HepG2 (cell line): Measurements from ENCODE around the gene ESRRG. TPM values are rescaled to one million over a fixed set of nuclear protein-coding genes. Genes with fewer than 3 reads are reported as not detected.
A peak's percentile ranks its signal among the peaks of the same experiment; 100 is the strongest.

ENCODE experiments used
- ATAC-seq: fragments of 200-7000 bp; cut with Tn5 transposase; 3 replicates; pipeline ENCODE4 v1.9.1; 2020; ENCODE audit warnings: mild to moderate bottlenecking, moderate library complexity
- BruUV-seq: library from RNA; stranded (reverse); fragments of 400-500 nt; replicated peaks from 2 replicates; lab custom pipeline; 2021; lab: Mats Ljungman, UMichigan
- CTCF ChIA-PET: fragments of 300-600 bp; formaldehyde crosslinking; extraction: SDS; loops from one replicate; lab custom pipeline; 2021; ENCODE audit warnings: low total read pairs, inconsistent platforms, low intra/inter-chr PET ratio; lab: Yijun Ruan, JAX
- POLR2A ChIA-PET: fragments of 350-600 bp; sonication (Branson Sonifier 250); formaldehyde crosslinking; loops from one replicate; lab custom pipeline; 2020; ENCODE audit warnings: antibody characterized with exemption, inconsistent platforms; lab: Yijun Ruan, JAX
- DNase-seq: peaks from one replicate; pipeline ENCODE4 v3.0.0-alpha.2; 2015; ENCODE audit warnings: low spot score
- FAIRE-seq: peaks from 3 replicates; lab custom pipeline; 2011; peaks lifted over from hg19 to GRCh38; lab: Jason Lieb, UNC
- H2AFZ ChIP-seq: one replicate; pipeline ENCODE4 v1.6.1; 2011; ENCODE audit warnings: low read length, inconsistent platforms
- H3K27ac ChIP-seq: fragments of 300-600 bp; 3 replicates; pipeline ENCODE4 v1.8.0; 2011; ENCODE audit warnings: mixed run types, mild to moderate bottlenecking, mixed read lengths, low read length, inconsistent platforms; ENCODE audit not compliant: insufficient read depth; ENCODE audit errors: extremely low read length
- H3K27me3 ChIP-seq, 2 experiments: fragments of 200-600 bp in 1 of 2; 2 replicates in 1 of 2; 3 replicates in 1 of 2; pipeline versions ENCODE4 v1.6.0 to v1.8.0; 2011; ENCODE audit warnings: low read length in 2 of 2, mild to moderate bottlenecking in 2 of 2, moderate library complexity in 2 of 2, inconsistent platforms in 1 of 2; ENCODE audit not compliant: insufficient read depth in 2 of 2, control insufficient read depth in 1 of 2
- H3K36me3 ChIP-seq, 2 experiments: fragments of 200-600 bp in 1 of 2; replicated peaks in 1 of 2; 2 replicates in 1 of 2; 3 replicates in 1 of 2; pipeline versions ENCODE4 v1.5.1 to v1.8.0; 2011; ENCODE audit warnings: low read length in 2 of 2, inconsistent platforms in 1 of 2; ENCODE audit not compliant: insufficient read depth in 2 of 2, control insufficient read depth in 1 of 2
- H3K4me1 ChIP-seq: 2 replicates; pipeline ENCODE4 v1.5.1; 2012; ENCODE audit warnings: low read length, inconsistent platforms; ENCODE audit not compliant: insufficient read depth
- H3K4me2 ChIP-seq: 2 replicates; pipeline ENCODE4 v1.6.0; 2011; ENCODE audit warnings: low read depth, low read length, inconsistent platforms
- H3K4me3 ChIP-seq, 3 experiments: fragments of 200-600 bp in 1 of 3; sonication (generic), shearing (Covaris generic) in 1 of 3; replicated peaks in 1 of 3; 2 replicates each; pipeline ENCODE4 v1.5.1; 2011 to 2016; ENCODE audit warnings: low read length in 3 of 3, inconsistent platforms in 2 of 3, low read depth in 2 of 3, mild to moderate bottlenecking in 2 of 3, control low read depth in 1 of 3, mixed read lengths in 1 of 3; ENCODE audit not compliant: insufficient read depth in 1 of 3
- H3K79me2 ChIP-seq: one replicate; pipeline ENCODE4 v1.6.1; 2011; ENCODE audit warnings: low read length, inconsistent platforms; ENCODE audit not compliant: insufficient read depth
- H3K9ac ChIP-seq: 2 replicates; pipeline ENCODE4 v1.6.0; 2011; ENCODE audit warnings: mild to moderate bottlenecking, low read depth, low read length, inconsistent platforms; ENCODE audit not compliant: insufficient read depth
- H3K9me3 ChIP-seq: 2 replicates; pipeline ENCODE4 v1.5.1; 2012; ENCODE audit warnings: mild to moderate bottlenecking, low read length
- H4K20me1 ChIP-seq: 2 replicates; pipeline ENCODE4 v1.6.0; 2011; ENCODE audit warnings: inconsistent platforms, mild to moderate bottlenecking, low read length, moderate library complexity; ENCODE audit not compliant: insufficient read depth
- CEBPG ChIP-seq: IDR thresholded peaks from 2 replicates; pipeline ENCODE4 v1.6.1; 2016
- GABPA ChIP-seq, 2 experiments: IDR thresholded peaks; 2 replicates each; pipeline ENCODE4 v1.6.1; 2011 to 2016; ENCODE audit warnings: low read depth in 2 of 2, low read length in 1 of 2, missing biosample characterization in 1 of 2, missing genetic modification characterization in 1 of 2
- ZC3H13 ChIP-seq: sonication (generic); formaldehyde crosslinking; IDR thresholded peaks from 2 replicates; pipeline ENCODE4 v1.8.1; 2023; ENCODE audit warnings: mild to moderate bottlenecking, missing genetic modification reagents, moderate library complexity
- ZMYM4 ChIP-seq: sonication (generic); formaldehyde crosslinking; IDR thresholded peaks from 2 replicates; pipeline ENCODE4 v1.8.1; 2023; ENCODE audit warnings: mild to moderate bottlenecking, missing genetic modification reagents
- ZNF18 ChIP-seq: sonication (generic); formaldehyde crosslinking; IDR thresholded peaks from 2 replicates; pipeline ENCODE4 v1.8.0; 2022; ENCODE audit warnings: mild to moderate bottlenecking, missing genetic modification reagents; ENCODE audit not compliant: insufficient replicate concordance
- ZNF256 ChIP-seq: sonication (generic); formaldehyde crosslinking; conservative IDR thresholded peaks from 2 replicates; pipeline ENCODE4 v1.4.0; 2020; ENCODE audit warnings: missing genetic modification reagents
- ZNF333 ChIP-seq: sonication (generic); formaldehyde crosslinking; IDR thresholded peaks from 2 replicates; pipeline ENCODE4 v1.4.0; 2020; ENCODE audit warnings: mild to moderate bottlenecking, missing genetic modification reagents, borderline replicate concordance
- ZNF382 ChIP-seq: sonication (generic); formaldehyde crosslinking; IDR thresholded peaks from 2 replicates; pipeline ENCODE4 v1.5.0; 2020; ENCODE audit warnings: missing genetic modification reagents, mild to moderate bottlenecking, borderline replicate concordance
- ZNF850 ChIP-seq: sonication (generic); formaldehyde crosslinking; conservative IDR thresholded peaks from 2 replicates; pipeline ENCODE4 v1.9.0; 2021; ENCODE audit warnings: mild to moderate bottlenecking, missing genetic modification reagents
- ZSCAN25 ChIP-seq: sonication (generic); formaldehyde crosslinking; IDR thresholded peaks from 2 replicates; pipeline ENCODE4 v1.8.0; 2022; ENCODE audit warnings: mild to moderate bottlenecking, missing genetic modification reagents
- ZSCAN9 ChIP-seq: IDR thresholded peaks from 2 replicates; pipeline ENCODE4 v1.6.1; 2016; ENCODE audit warnings: borderline replicate concordance
- WGBS: methylation state at CpG from one replicate; pipeline ENCODE4 v1.1.6; 2017; ENCODE audit warnings: low lambda C conversion rate; 5-methylcytosine and 5-hydroxymethylcytosine counted together
- in situ Hi-C: cut with HindIII; loops from 2 replicates; pipeline ENCODE4 v1.10.0; 2017; ENCODE audit warnings: low pct_unique_long_range_greater_than_20kb; ENCODE audit not compliant: extremely low pct_ligation_motif_present
- intact Hi-C: fragments of 100-400 bp; cut with micrococcal nuclease; formaldehyde crosslinking; loops from one replicate; pipeline ENCODE4 v1.10.0; 2022; ENCODE audit not compliant: unreplicated experiment
- polyA plus RNA-seq, 8 experiments: library from polyadenylated mRNA; depleted of rRNA in 3 of 8; stranded (reverse) in 7 of 8; unstranded in 1 of 8; fragments of >200 nt; fragmentation: Illumina TruSeq in 4 of 8; extraction: Trizol in 4 of 8; gene quantifications; 2 replicates each; pipeline versions ENCODE4 v1.2.1 to v1.2.3, GENCODE V29; 2011 to 2016; ENCODE audit warnings: low read depth in 4 of 8, missing spikeins in 1 of 8, mixed read lengths in 1 of 8; ENCODE audit not compliant: insufficient read depth in 1 of 8
- total RNA-seq, 5 experiments: library from RNA; depleted of rRNA; stranded (reverse); fragments of >200 nt; fragmentation: Illumina TruSeq; extraction: Trizol; gene quantifications; 2 replicates each; pipeline ENCODE4 v1.2.3, GENCODE V29; 2016; ENCODE audit warnings: low read depth in 1 of 5

Gene ESRRG
- total and polyA plus RNA-seq, 2 of the 13 experiments (the other 11 are each of a cell fraction or from before 2014, with no cell fraction given) = not detected

- no peaks in the 10 kb centered on the region for H3K9me3 ChIP-seq
- no peaks in the 10 kb centered on the region for H3K4me1 ChIP-seq
- no peaks in the 10 kb centered on the region for H3K79me2 ChIP-seq
- DNase-seq (no peak), FAIRE-seq (no peak), ATAC-seq (no peak)
- no peak overlapping the region for H3K9ac ChIP-seq
- no peaks in the 10 kb centered on the region for H3K36me3 ChIP-seq
- ChIA-PET CTCF (no interaction called here), POLR2A (no interaction called here)
- H3K27me3 ChIP-seq = no peaks in the 10 kb centered on the region
- intact Hi-C loops = no loop called here
- H3K27ac ChIP-seq = no peak overlapping the region
- WGBS = 75% methylated on average over 9 of the region's 9 CpGs
- in situ Hi-C loops = no loop called here
- TF ChIP-seq ZMYM4 (CRISPR knock-in tag) (no peak), ZSCAN9 (CRISPR knock-in tag) (no peak)
- TF ChIP-seq, all 625 proteins: peak for 0
- no peaks in the 10 kb centered on the region for H4K20me1 ChIP-seq
- no TSS peak for BruUV-seq
- H3K4me3 ChIP-seq = no peak overlapping the region
- H3K4me2 ChIP-seq = no peak overlapping the region
- no peak overlapping the region for H2AFZ ChIP-seq
These were observed 190.9 kb downstream of the ESRRG start for GRCh38 chr1:216532251-216532798.

GRCh38 chr1:216531263-216532239 is 191.7 kb downstream of the ESRRG start:
- no TSS peak for BruUV-seq
- in situ Hi-C loops = no loop called here
- 0 out of 3 replicates have a peak, but pooled peaks have one; percentile 36 for ATAC-seq
- 9% methylated on average over 12 of the region's 12 CpGs for WGBS
- Histone ChIP-seq H2AFZ (no peak overlapping the region), H3K27ac (no peak overlapping the region), H3K4me1 (no peaks in the 10 kb centered on the region), H3K4me2 (peak overlapping the region; percentile 46; the same call in 1 of the 2 replicates), H4K20me1 (no peaks in the 10 kb centered on the region), H3K9ac (no peak overlapping the region), H3K9me3 (no peaks in the 10 kb centered on the region), H3K27me3 (no peaks in the 10 kb centered on the region), H3K79me2 (no peaks in the 10 kb centered on the region), H3K36me3 (no peaks in the 10 kb centered on the region), H3K4me3 (peak overlapping the region in 1 of 3 experiments; percentile 18; a peak in 1 of 6 replicates)
- no peak for DNase-seq
- POLR2A ChIA-PET = no interaction called here
- CTCF ChIA-PET = no interaction called here
- no peak for FAIRE-seq
- intact Hi-C loops = no loop called here
- TF ChIP-seq ZSCAN25 (CRISPR knock-in tag) = no peak
- TF ChIP-seq ZNF256 (CRISPR knock-in tag) = no peak
- TF ChIP-seq ZNF18 = no peak
- no peak for TF ChIP-seq GABPA (IDR thresholded peaks at IDR 0.05; ENCODE audit: low read depth, low read length)
- no peak for TF ChIP-seq GABPA (CRISPR knock-in tag; IDR thresholded peaks at IDR 0.05; ENCODE audit: low read depth)
- no peak for TF ChIP-seq CEBPG (CRISPR knock-in tag)
- no peak for TF ChIP-seq ZNF333 (CRISPR knock-in tag)
- no peak for TF ChIP-seq ZNF382 (CRISPR knock-in tag)
- no peak for TF ChIP-seq ZNF850 (CRISPR knock-in tag)
- no peak for TF ChIP-seq ZC3H13 (CRISPR knock-in tag)
